ENCODE results near the gene CATSPERZ.

The CATSPERZ gene

GRCh38 chr11:64264371-64264852 is 35.7 kb upstream of the CATSPERZ start:
- DNase-seq (ENCODE audit: low read depth): no peak

DNA sequence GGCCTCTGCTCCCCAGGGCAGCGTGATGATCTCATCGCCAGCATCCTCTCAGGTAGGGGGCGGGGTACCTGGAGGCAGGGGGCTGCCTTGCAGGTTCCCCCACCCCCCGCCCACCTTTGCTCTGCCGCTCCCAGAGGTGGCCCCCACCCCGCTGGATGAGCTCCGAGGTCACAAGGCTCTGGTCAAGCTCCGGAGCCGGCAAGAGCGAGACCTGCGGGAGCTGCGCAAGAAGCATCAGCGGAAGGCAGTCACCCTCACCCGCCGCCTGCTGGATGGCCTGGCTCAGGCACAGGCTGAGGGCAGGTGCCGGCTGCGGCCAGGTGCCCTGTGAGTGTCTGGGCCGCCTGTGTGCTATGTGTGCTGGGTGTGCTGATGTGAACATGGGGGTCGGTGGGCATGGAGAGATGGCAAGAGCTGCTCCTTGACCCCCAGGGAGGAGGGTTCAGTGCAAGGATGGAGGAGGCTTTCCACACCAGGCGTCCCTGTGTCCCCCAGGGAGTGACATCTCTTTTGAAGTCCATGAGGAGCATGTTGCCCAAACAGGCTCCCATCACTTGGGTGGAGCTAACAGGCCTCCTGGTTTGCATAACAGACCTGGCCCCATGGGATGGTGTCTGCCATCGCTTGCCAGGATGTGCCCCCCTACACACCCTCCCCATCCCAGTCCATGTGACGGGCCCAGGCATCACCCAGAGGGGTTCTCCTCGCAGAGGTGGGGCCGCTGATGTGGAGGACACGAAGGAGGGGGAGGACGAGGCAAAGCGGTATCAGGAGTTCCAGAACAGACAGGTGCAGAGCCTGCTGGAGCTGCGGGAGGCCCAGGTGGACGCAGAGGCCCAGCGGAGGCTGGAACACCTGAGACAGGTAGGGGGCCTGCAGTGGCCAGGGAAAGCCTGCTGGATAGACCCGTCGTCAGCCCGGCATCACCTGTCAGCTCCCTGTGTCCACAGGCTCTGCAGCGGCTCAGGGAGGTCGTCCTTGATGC is 34.7 kb upstream of the CATSPERZ start:
- DNase-seq (ENCODE audit: low read depth): no peak

- no peak for DNase-seq (ENCODE audit: low read depth)
Measured at GRCh38 chr11:64266339-64266738, 33.8 kb upstream of the CATSPERZ start.

DNA sequence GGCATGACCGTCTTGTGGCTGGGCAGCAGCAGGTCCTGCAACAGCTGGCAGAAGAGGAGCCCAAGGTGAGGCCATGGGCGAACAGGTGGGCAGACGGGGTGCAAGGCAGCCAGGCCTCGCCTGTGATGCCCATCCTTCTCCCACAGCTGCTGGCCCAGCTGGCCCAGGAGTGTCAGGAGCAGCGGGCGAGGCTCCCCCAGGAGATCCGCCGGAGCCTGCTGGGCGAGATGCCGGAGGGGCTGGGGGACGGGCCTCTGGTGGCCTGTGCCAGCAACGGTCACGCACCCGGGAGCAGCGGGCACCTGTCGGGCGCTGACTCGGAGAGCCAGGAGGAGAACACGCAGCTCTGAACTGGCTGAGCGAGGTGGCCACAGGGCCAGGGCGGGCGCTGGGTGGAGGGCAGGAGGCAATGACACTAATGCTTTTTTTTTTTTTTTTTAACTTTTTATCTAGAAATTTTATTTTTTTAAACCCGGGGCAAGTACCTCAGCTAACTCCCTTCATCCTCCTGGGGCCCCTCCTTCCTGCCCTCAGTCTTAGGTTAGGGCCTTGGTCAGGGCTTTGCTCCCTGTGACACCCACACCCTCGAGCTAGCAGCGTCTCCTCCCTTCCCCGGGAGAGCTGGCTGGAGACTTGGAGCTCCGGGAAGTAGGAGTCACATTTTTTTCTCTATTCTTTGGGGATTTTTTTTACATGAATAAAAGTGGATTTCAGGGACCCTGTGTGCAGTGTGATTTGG is 32.8 kb upstream of the CATSPERZ start:
- DNase-seq (ENCODE audit: low read depth): no peak

DNA sequence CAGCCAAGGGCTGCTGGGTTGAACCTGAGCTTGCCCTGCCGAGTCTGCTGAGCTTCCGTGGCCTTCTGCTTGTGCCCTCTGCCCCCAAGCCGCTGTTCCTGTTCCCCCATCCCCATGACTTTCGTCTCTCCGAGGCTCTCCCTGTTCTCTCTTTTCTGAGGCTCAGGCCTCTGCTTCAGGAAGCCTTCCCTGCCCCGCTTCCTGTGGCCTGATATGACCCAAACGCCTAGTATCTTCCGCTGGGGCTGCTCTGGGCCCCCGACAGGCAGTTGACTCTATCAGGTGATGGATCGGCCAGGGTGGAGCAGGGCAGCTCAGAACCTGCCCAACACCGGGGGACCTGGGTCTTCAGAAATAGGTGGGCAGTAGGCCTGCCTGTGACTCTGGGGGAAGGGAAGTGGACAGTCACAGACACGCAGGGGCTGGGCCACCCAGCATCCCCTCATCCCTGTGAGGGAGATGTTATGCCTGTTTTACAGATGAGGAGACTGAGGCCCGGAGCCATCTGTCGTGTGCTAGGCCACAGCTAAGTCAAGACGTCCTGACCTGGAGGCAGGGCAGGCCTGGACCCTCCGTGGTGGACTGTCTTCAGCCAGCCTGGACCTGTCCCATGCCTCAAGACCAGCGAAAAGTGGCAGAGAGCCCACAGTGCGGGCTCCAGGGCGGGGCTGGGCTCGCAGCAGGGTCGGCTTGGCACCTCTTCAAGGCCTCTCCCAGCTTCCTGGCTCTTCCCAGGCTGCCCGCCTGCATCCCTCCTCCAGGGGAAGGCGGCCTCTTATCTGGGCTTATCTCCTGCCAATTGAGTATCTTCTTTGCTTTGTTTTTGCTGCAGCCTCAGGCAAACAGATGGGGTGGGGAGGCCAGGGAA is 31.9 kb upstream of the CATSPERZ start:
- DNase-seq (ENCODE audit: low read depth): no peak

DNA sequence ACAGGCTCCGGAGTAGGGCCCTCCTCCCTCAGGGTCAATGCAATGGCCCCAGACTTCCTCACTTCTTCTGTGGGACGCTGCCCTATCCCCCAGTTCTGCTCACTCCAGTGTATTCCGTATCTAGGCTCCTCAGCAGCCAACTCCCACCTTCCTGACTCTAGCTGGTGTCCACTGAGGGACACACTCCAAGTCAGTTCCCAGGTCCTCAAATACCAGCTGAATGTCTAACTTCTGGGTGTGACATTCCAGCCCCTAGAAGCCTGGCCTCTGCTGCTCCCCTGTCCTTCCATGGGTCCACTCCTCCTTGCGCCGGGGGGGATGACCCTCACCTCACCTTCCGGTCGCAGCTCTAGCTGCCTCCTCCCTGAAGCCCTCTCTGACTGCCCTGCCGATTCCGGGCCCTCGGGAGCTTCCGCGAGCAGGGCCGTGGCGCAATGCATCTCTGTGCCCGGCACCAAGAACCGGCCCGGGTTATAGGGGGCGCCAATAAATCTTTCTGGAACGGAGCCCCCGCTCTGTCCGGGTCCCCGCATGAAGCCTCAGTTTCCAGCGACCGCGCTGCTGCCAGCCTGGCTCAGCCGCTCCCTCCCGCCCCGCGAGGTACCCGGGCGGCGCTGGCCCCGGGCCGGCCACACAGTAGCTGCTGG is 31.1 kb upstream of the CATSPERZ start:
- peak; percentile 35 for DNase-seq (ENCODE audit: low read depth)

DNA sequence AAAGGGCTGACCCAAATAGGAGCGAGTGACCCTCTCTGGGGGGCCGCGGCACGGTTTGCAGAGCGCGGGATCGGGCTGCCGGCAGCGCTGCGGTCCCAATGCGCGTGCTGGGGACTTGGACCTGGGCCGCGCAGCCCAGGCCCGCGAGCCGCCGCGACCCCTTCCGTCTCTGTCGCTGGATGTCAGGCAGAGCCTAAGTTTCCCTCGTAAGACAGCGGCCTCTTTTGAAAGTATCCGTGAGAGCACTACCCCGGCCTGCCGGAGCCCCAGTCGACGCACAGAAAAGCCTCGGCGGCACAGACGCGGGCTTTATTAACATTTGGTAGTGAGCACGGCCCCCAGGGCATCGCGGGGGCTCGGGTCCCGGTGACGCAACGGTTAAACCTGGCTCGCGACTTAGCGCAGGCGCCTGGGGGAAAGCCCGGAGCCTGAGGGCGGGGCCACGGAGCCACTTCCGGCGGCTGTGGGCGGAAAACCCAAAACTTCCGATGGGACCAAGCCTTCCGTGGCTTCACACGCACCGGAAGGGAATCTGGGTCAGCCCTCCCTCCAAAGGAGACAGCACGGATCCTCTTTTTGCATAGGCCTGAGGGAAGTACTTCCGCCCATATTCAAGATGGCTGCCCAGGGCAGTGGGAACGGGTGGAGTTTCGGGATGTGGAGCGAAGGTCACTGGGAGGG is 30.5 kb upstream of the CATSPERZ start:
- peak; percentile 97 for DNase-seq (ENCODE audit: low read depth)

- no peak for DNase-seq (ENCODE audit: low read depth)
Measured at GRCh38 chr11:64275031-64275800, 24.9 kb upstream of the CATSPERZ start.

- no peak for DNase-seq (ENCODE audit: low read depth)
Measured at GRCh38 chr11:64275841-64276240, 24.3 kb upstream of the CATSPERZ start.

GRCh38 chr11:64276653-64277431 is 23.3 kb upstream of the CATSPERZ start:
- DNase-seq (ENCODE audit: low read depth): no peak

GRCh38 chr11:64278576-64279190 is 21.5 kb upstream of the CATSPERZ start:
- DNase-seq (ENCODE audit: low read depth): no peak

- no peak for DNase-seq (ENCODE audit: low read depth)
Measured at GRCh38 chr11:64281957-64282770, 18.0 kb upstream of the CATSPERZ start.

DNA sequence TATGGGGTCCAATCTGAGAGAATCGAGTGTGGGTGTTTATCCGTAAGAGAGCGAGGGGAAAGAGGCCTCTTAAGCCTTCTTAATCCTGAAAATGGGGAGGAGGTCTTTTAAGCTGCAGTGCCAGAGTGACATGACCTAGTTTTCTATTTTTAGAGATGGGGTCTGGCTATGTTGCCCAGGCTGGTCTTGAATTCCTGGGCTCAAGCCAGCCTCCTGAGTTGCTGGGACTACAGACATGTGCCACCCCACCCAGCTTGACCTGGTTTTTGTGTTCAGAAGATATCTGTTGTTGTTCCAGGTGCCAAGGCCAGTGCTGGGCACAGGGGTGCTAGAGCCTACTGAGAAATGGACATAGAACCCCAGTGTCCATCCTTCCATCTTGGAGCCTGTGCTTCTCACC is 17.1 kb upstream of the CATSPERZ start:
- no peak for DNase-seq (ENCODE audit: low read depth)

DNA sequence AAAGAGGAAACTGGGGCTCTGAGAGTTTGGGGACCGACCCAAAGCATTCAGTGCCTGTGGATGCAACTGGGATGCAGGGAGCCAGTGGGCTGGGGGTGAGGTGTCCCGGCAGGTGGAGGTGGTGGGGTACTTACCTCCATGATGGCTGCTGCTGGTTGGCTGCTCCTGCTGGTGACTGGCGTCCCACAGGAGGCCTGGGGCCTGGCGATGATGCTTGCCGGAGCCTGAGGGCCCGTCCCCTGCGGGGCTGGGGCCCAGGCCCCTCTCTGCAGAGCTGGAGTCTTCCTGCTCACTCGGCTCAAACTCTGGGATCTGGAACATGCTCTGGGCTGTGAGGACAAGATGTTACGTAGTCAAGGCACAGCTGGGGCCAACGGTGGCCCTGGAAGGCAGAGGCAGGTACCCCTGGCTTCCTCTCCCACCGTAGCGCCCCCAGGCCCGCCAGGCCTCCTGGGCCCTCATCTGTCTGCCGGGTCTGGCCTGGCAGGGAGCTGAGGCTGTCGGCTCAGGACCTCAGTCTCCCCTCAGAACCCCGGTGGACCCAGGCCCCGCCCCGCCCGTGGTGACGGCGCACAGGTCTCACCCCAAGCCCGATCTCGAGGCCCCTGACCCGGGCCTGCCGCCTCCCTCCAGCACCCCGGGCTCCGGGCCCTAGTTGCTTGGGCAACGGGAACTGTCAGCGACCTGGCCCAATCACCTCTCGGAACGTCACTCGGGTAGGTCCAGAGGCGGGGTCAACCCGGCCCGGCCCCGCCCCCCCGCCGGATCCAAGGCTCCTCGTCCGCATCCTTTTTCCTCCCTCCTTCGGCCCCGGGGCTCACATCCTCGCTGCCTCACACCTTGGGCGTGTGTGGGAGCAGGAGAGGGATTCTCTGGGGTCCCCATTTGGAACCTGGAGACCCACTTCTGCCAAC is 15.9 kb upstream of the CATSPERZ start, which contains the start of gene BAD:
Gene BAD (minus strand): TSS at position 618 of the 914 bp plus-strand sequence. CDS start 297 bp downstream, at position 321.
- DNase-seq (ENCODE audit: low read depth): peak; percentile 89

GRCh38 chr11:64284962-64285884 is 14.9 kb upstream of the CATSPERZ start, which contains the start of gene GPR137:
GPR137 (plus strand) TSS chr11:64285848; CDS start chr11:64286525, 677 bp downstream.
- DNase-seq (ENCODE audit: low read depth): peak; percentile 86
